CMK (cell line): ENCODE data around the gene PACSIN3.
A peak's percentile ranks its signal among the peaks of the same experiment; 100 is the strongest.
"Not testable (repeated sequence)": the region's sequence is repeated elsewhere in the genome, so short reads cannot be mapped to it uniquely, and the experiment has no call there.

Experiments used
- DNase-seq: peaks from one replicate; pipeline ENCODE4 v3.0.0-alpha.2; 2010; ENCODE audit warnings: low read depth

Gene PACSIN3

GRCh38 chr11:47186076-47186699 is at the start of gene PACSIN3:
PACSIN3 (minus strand) TSS chr11:47186434; CDS start chr11:47182727, 3,707 bp downstream.
- DNase-seq, result no peak

- DNase-seq, result no peak
These were observed 48.9 kb upstream of the PACSIN3 start for GRCh38 chr11:47235163-47235562.

DNA sequence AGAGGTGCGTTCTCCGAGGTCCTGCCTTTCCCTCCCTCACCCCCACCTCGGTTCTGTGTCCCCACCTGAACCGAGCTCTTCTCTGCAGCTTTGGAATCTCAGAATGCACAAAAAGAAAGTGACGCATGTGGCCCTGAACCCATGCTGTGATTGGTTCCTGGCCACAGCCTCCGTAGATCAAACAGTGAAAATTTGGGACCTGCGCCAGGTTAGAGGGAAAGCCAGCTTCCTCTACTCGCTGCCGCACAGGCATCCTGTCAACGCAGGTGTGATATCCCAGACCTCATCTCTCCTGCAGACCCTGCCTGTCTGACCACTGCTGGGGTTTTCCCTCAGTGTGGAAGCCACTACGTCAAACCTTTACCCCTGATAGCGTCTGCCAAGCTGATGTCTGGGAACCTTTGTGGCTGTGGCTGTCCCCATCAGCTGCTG is 48.5 kb upstream of the PACSIN3 start:
- no peak for DNase-seq

- DNase-seq, result no peak
These were observed 47.9 kb upstream of the PACSIN3 start for GRCh38 chr11:47233989-47234668.

- DNase-seq, result no peak
These were observed 46.8 kb upstream of the PACSIN3 start for GRCh38 chr11:47233051-47233450.

DNA sequence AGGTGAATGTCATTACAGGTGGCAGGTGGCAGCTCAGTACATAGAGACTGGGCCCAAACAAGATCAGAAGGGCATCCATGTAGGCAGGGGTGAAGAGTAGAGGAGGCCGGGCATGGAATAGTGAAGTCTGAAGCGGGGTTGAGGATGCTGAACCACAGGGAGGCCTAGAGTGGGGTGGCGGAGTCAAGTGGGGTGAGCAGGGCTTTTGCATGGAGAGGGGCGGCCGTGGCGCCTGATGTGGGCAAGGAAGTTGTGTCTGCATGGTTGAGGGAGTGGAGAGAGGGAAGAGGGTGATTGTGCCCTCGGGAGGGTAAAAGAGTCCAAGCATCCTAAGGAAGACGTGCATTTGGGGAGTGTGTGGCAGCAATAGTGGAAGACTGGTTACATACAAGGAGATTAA is 42.9 kb upstream of the PACSIN3 start:
- no peak for DNase-seq

DNA sequence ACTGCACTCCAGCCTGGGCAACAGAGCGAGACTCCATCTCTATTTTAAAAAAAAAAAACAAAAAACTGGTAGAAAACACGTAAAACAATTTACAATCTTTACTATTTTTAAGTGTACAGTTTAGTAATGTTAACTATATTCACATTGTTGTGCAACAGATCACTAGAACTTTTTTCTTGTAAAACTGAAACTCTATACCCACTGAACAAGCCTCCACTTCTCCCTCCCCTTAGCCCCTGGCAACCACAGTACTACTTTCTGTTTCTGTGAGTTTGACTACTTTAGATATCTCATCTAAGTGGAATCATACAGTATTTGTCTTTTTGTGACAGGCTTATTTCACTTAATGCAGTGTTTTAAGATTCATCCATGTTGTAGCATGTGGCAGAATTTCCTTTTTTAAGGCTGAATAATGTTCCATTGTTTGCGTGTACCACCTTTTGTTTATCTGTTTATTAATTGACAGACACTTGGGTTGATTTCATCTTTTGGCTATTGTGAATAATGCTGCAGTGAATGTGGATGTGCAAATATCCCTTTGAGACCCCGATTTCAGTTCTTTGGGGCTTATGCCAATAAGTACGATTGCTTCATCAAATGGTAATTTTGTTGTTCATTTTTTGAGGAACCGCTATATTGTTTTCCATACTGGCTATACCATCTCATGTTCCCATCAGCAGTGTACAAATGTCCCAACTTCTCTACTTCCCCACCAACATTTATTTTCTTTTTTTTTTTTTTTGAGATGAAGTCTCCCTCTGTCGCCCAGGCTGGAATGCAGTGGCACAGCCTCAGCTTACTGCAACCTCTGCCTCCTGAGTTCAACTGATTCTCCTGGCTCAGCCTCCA is 39.5 kb upstream of the PACSIN3 start:
- no peak for DNase-seq

DNA sequence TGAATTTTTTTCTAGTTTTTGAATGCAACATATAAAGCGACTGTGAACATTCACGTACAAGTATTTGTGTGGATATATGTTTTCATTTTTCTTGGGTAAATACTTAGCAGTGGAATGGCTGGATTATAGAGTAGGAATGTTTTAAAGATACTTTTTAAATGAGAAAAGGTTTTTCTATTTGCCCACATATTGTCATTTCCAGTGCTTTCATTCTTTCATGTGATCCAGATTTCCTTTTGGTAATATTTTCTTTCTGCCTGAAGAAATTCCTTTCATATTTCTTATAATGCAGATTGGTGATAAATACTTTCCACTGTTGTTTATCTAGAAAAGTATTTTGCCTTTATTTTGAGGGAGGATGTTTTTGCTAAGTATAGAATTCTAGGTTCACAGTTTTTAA is 36.5 kb upstream of the PACSIN3 start:
- no peak for DNase-seq

- DNase-seq, result no peak
These were observed 34.2 kb upstream of the PACSIN3 start for GRCh38 chr11:47220401-47220821.

DNA sequence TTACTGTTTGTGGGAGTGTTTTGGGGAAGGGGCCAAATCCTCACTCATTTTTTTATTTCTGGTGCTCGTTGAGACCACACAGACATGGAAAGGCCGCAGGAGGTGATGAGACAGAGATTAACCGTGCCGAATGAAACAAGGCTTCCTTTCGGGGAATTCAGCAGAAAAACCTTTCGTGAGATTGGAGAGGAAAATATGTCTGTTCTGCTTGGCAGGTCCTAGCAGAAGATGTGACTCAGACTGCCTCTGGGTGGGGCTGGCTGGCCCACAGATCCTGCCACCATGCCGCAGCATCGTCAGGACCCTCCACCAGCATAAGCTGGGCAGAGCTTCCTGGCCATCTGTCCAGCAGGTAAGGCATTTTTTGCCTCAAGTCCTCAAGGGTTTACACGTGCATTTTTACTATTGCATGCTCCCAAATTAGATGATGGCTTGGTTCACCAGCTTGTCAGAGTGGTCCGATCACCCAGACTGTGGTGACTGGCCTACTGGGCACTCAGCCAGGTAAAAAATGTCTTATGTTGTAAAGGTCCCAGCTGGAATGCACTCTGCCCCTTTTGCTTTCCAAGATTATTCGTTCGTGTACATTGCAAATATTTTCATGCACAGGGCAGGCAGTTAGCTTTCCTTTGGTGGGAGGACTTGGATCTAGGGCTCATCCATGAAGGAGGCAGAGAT is 30.0 kb upstream of the PACSIN3 start:
- no peak for DNase-seq

DNA sequence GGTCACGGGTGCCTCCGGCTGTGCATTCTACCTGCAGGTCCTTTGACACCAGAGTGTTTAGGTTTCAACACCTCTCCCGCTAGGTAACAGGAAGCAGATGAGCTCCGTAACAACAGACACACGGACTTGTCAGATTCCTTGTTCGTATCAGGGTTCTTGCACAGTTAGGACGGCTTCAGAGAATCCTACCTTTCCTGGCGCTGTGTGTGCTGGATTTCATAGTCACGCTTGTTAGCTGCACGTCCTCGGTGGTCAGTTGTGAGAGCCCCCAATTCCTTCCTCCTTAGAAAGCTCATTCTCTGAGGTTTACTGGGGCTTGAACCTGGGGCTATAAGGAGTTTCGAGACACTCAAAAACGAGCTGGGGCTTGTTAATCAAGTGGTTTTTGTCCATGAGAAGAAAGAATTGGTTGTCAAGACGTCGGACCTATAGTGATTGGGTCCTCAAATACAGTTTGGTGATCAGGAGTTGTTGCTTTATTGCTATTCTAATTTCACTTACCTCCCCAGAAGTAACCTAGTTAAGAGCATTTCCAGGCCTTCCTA is 29.2 kb upstream of the PACSIN3 start:
- DNase-seq, result no peak

DNA sequence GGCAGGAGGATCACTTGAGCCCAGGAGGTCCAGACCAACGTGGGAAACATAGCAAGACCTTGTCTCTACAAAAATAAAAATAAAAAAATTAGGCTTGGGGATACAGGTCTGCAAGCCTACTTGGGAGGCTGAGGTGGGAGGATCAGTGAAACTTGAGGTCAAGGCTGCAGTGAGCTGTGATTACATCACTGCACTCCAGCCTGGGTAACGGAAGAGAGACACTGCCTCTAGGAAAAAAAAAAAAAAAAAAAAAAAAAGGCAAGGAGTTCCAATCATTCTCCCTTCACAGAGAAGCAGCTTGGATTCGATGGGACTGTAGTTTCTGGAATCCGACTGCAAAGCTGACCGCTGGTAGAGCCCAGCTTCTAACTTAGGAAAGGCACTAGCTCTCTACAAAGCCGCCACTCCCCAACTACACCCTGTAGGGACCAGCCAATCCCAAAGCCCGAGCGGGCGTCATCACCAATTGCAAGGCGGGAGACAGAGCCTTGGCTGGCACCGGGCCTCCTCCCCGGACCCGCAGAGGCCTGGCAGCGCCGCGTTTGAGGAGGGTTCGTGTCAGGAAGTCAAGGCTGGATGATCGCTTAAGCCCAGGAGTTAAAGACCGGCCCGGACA is 27.8 kb upstream of the PACSIN3 start:
- DNase-seq, result peak; percentile 40

- no peak for DNase-seq
These were observed 26.7 kb upstream of the PACSIN3 start for GRCh38 chr11:47212938-47213337.

GRCh38 chr11:47208628-47209027 is 22.4 kb upstream of the PACSIN3 start:
- DNase-seq, result no peak

GRCh38 chr11:47208008-47208552 is 21.8 kb upstream of the PACSIN3 start:
- not testable (repeated sequence) for DNase-seq

- no peak for DNase-seq
These were observed 21.2 kb upstream of the PACSIN3 start for GRCh38 chr11:47207459-47207858.

GRCh38 chr11:47206577-47206976 is 20.3 kb upstream of the PACSIN3 start:
- not testable (repeated sequence) for DNase-seq

DNA sequence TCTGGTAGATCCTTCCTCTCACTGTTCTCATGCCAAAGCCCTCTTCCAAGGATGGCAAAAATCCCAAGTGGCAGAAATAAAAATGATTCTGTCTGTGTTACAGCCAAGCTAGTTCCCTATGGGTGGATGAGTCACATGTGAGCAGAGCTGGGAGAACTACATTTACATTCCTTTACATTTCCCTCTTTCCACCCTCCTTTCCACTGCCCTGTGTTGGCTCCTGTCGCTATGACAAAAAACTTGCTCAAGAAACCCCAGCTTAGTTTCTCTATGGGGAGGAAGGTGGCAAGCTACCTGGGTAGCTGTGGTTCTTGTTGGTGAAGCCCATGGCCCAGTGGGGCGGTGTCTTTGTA is 18.4 kb upstream of the PACSIN3 start:
- DNase-seq, result no peak

GRCh38 chr11:47202576-47202975 is 16.3 kb upstream of the PACSIN3 start:
- no peak for DNase-seq

- no peak for DNase-seq
These were observed 14.8 kb upstream of the PACSIN3 start for GRCh38 chr11:47201015-47201414.

DNA sequence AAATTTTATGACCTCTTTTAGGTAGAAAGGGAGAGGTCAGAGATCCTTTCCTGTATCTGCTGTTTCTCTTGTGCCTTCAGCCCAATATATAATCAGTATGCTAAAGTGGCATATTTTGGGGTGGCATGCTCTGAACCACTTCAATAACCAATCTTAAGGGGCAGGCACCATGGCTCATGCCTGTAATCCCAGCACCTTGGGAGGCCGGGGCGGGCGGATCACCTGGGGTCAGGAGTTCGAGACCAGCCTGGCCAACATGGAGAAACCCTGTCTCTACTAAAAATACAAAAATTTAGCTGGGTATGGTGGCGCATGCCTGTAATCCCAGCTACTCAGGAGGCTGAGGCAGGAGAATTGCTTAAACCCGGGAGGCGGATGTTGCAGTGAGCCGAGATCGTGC is 11.9 kb upstream of the PACSIN3 start:
- not testable (repeated sequence) for DNase-seq
